SK-N-SH (cell line): ENCODE results near the gene ACTN2. TPM values are rescaled to one million over a fixed set of nuclear protein-coding genes. Genes with fewer than 3 reads are reported as not detected.

Experiments
- CTCF ChIA-PET: fragments of 300-600, 350-600 bp; formaldehyde crosslinking; extraction: SDS; loops from one replicate; lab custom pipeline; 2021; lab: Yijun Ruan, JAX
- POLR2A ChIA-PET: fragments of 350-600 bp; sonication (Branson Sonifier 250); formaldehyde crosslinking; extraction: SDS; loops from one replicate; lab custom pipeline; 2020; ENCODE audit warnings: antibody characterized with exemption, inconsistent platforms; lab: Yijun Ruan, JAX
- DNase-seq: peaks from one replicate; pipeline ENCODE4 v3.0.0; 2012
- H2AFZ ChIP-seq: fragments of 200-600 bp; sonication (generic); 2 replicates; pipeline ENCODE4 v1.8.1; 2016; ENCODE audit warnings: antibody characterized with exemption, mild to moderate bottlenecking, low read depth
- H3F3A ChIP-seq: fragments of 200-600 bp; sonication (generic); replicated peaks from 2 replicates; pipeline ENCODE3; 2016; ENCODE audit warnings: antibody characterized with exemption, mild to moderate bottlenecking; ENCODE audit not compliant: insufficient read depth
- H3K27ac ChIP-seq, 2 experiments: fragments of 200-500 bp in 1 of 2; fragments of 200-600 bp in 1 of 2; sonication (Bioruptor generic) in 1 of 2; sonication (generic), shearing (Covaris generic) in 1 of 2; 2 replicates each; pipeline versions ENCODE4 v1.5.1 to v1.6.1; 2014 to 2016; ENCODE audit warnings: low read depth in 2 of 2, inconsistent platforms in 1 of 2, low read length in 1 of 2, mild to moderate bottlenecking in 1 of 2, mixed read lengths in 1 of 2
- H3K27me3 ChIP-seq: fragments of 200-600 bp; sonication (generic), shearing (Covaris generic); 2 replicates; pipeline ENCODE4 v1.6.1; 2016; ENCODE audit warnings: mixed run types; ENCODE audit not compliant: insufficient read depth
- H3K36me3 ChIP-seq, 2 experiments: fragments of 200-500 bp in 1 of 2; fragments of 200-600 bp in 1 of 2; sonication (Bioruptor generic) in 1 of 2; sonication (generic) in 1 of 2; replicated peaks in 1 of 2; 2 replicates each; pipeline versions ENCODE3 to v1.5.1; 2014 to 2016; ENCODE audit warnings: low read length in 1 of 2, mild to moderate bottlenecking in 1 of 2; ENCODE audit not compliant: insufficient read depth in 2 of 2, control insufficient read depth in 1 of 2
- H3K4me1 ChIP-seq, 2 experiments: fragments of 200-500 bp in 1 of 2; fragments of 200-600 bp in 1 of 2; sonication (Bioruptor generic) in 1 of 2; sonication (generic), shearing (Covaris generic) in 1 of 2; 2 replicates each; pipeline versions ENCODE4 v1.5.1 to v1.6.1; 2014 to 2016; ENCODE audit warnings: low read depth in 1 of 2, low read length in 1 of 2, mixed run types in 1 of 2; ENCODE audit not compliant: insufficient read depth in 2 of 2, control insufficient read depth in 1 of 2
- H3K4me2 ChIP-seq: fragments of 200-600 bp; sonication (generic), shearing (Covaris generic); 2 replicates; pipeline ENCODE4 v1.6.1; 2017; ENCODE audit warnings: mixed run types
- H3K4me3 ChIP-seq, 2 experiments: fragments of 200-500 bp in 1 of 2; fragments of 200-600 bp in 1 of 2; sonication (Bioruptor generic) in 1 of 2; sonication (generic), shearing (Covaris generic) in 1 of 2; 2 replicates each; pipeline versions ENCODE4 v1.5.1 to v1.8.1; 2014 to 2016; ENCODE audit warnings: low read depth in 2 of 2, inconsistent platforms in 1 of 2, low read length in 1 of 2, mild to moderate bottlenecking in 1 of 2, mixed read lengths in 1 of 2, moderate library complexity in 1 of 2
- H3K79me2 ChIP-seq: fragments of 200-600 bp; sonication (generic); 2 replicates; pipeline ENCODE4 v1.8.1; 2017; ENCODE audit warnings: mild to moderate bottlenecking; ENCODE audit not compliant: insufficient read depth
- H3K9ac ChIP-seq: fragments of 200-600 bp; sonication (generic); 2 replicates; pipeline ENCODE4 v1.6.1; 2017; ENCODE audit warnings: mixed run types
- H3K9me2 ChIP-seq: fragments of 200-600 bp; sonication (generic); 2 replicates; pipeline ENCODE4 v1.6.1; 2017; ENCODE audit warnings: mixed run types
- H3K9me3 ChIP-seq: fragments of 200-600 bp; sonication (generic); 2 replicates; pipeline ENCODE4 v1.6.1; 2017; ENCODE audit warnings: mixed run types, mild to moderate bottlenecking, moderate library complexity
- H4K20me1 ChIP-seq: fragments of 200-600 bp; sonication (generic); 2 replicates; pipeline ENCODE4 v1.6.1; 2017; ENCODE audit warnings: mild to moderate bottlenecking, mixed run types; ENCODE audit not compliant: insufficient read depth
- CHD2 ChIP-seq: fragments of 150-350 bp; IDR thresholded peaks from 2 replicates; pipeline ENCODE4 v1.6.1; 2018; ENCODE audit warnings: low read length; ENCODE audit not compliant: partially characterized antibody
- CTCF ChIP-seq: fragments of 200-600 bp; sonication (generic); IDR thresholded peaks from 2 replicates; pipeline ENCODE4 v1.6.1; 2017; ENCODE audit warnings: antibody characterized with exemption, mild to moderate bottlenecking, moderate library complexity
- ELF1 ChIP-seq: IDR thresholded peaks from 2 replicates; pipeline ENCODE4 v1.4.0; 2012
- EP300 ChIP-seq, 2 experiments: IDR thresholded peaks; 2 replicates each; pipeline versions ENCODE4 v1.4.0 to v1.6.1; 2012; ENCODE audit warnings: borderline replicate concordance in 1 of 2, low read depth in 1 of 2, low read length in 1 of 2
- EZH2phosphoT487 ChIP-seq: fragments of 200-600 bp; sonication (generic); IDR thresholded peaks from 2 replicates; pipeline ENCODE4 v1.6.1; 2017; ENCODE audit warnings: low read depth, mixed run types, mild to moderate bottlenecking, antibody characterized with exemption, moderate library complexity, borderline replicate concordance
- FOXM1 ChIP-seq: IDR thresholded peaks from 2 replicates; pipeline ENCODE4 v1.4.0; 2012; ENCODE audit warnings: low read depth, mild to moderate bottlenecking
- GABPA ChIP-seq: IDR thresholded peaks from 2 replicates; pipeline ENCODE4 v1.4.0; 2012; ENCODE audit warnings: low read depth, mild to moderate bottlenecking
- GATA2 ChIP-seq: sonication (generic); formaldehyde crosslinking; IDR thresholded peaks from 2 replicates; pipeline ENCODE4 v1.5.0; 2020; ENCODE audit warnings: mild to moderate bottlenecking, missing genetic modification reagents
- MEF2A ChIP-seq: IDR thresholded peaks from 2 replicates; pipeline ENCODE4 v1.4.0; 2012; ENCODE audit warnings: low read depth, borderline replicate concordance
- MXI1 ChIP-seq: IDR thresholded peaks from 2 replicates; pipeline ENCODE4 v1.6.1; 2012; ENCODE audit warnings: mild to moderate bottlenecking, low read depth, low read length, improper control_type of control experiment
- NFIC ChIP-seq: IDR thresholded peaks from 2 replicates; pipeline ENCODE4 v1.4.0; 2012; ENCODE audit warnings: borderline replicate concordance
- RAD21 ChIP-seq: IDR thresholded peaks from 2 replicates; pipeline ENCODE4 v1.6.1; 2012; ENCODE audit warnings: mild to moderate bottlenecking, low read length
- RXRA ChIP-seq: IDR thresholded peaks from 2 replicates; pipeline ENCODE4 v1.4.0; 2012; ENCODE audit warnings: low read depth, mild to moderate bottlenecking, borderline replicate concordance
- SIN3A ChIP-seq: IDR thresholded peaks from 2 replicates; pipeline ENCODE4 v1.6.1; 2012; ENCODE audit warnings: low read depth, mild to moderate bottlenecking, low read length, moderate library complexity, borderline replicate concordance
- SMC3 ChIP-seq: IDR thresholded peaks from 2 replicates; pipeline ENCODE4 v1.6.1; 2012; ENCODE audit warnings: low read depth, low read length, improper control_type of control experiment
- TAF1 ChIP-seq: IDR thresholded peaks from 2 replicates; pipeline ENCODE4 v1.6.1; 2012; ENCODE audit warnings: low read depth, mild to moderate bottlenecking, low read length, moderate library complexity, borderline replicate concordance
- TEAD4 ChIP-seq: IDR thresholded peaks from 2 replicates; pipeline ENCODE4 v1.4.0; 2012; ENCODE audit warnings: mild to moderate bottlenecking, borderline replicate concordance; ENCODE audit not compliant: insufficient read depth
- WGBS: methylation state at CpG from one replicate; pipeline ENCODE4 v1.1.6; 2017; ENCODE audit warnings: low lambda C conversion rate; 5-methylcytosine and 5-hydroxymethylcytosine counted together
- polyA plus RNA-seq, 3 experiments: library from polyadenylated mRNA; depleted of rRNA; stranded (reverse); fragments of >200 nt; gene quantifications; 2 replicates each; pipeline ENCODE4 v1.2.3, GENCODE V29; 2012
- TF ChIP-seq, protein P1 (sequence below): IDR thresholded peaks from 2 replicates; pipeline ENCODE4 v1.6.1; 2012; ENCODE audit warnings: mild to moderate bottlenecking, low read depth, low read length, moderate library complexity

Gene ACTN2
- polyA plus RNA-seq, 1 of the 3 experiments (the other 2 are of a cell fraction): 0.15 TPM

DNA sequence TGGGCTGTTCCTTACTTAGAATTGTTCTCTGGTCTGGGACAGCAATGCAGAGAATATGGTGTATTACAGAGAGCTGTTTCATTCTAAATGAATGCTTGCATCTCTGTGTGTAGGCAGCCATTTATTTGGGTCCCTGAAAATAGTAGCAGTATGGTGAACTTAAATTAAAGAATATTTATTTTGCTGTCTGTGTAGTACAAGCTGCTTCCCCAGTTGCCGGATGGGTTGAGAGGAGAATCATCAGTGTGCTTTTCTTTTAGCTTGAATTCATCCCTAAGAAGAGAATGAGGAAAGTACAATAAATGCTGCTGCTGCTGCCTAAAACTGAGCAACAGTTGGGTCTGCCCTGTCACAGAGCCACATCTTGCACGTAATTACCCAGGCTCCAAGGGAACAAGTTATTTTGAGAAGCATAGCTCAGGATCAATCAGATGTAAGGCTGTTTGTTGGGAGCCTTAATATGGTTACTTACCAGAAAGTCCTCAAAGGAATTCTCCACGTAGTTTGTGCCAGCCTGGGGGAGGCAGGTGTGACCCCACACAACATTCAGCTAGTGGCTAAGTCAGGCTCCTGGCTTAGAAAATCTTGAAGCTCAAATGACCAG, 16.6 kb downstream of the ACTN2 start:
- DNase-seq: no peak
- H3K4me2 ChIP-seq: no peak overlapping the region
- H3F3A ChIP-seq: no peaks in the 10 kb centered on the region
- 34% methylated on average over 3 of the region's 3 CpGs for WGBS
- H3K9me3 ChIP-seq: no peaks in the 10 kb centered on the region
- no peak overlapping the region for H3K4me3 ChIP-seq
- no peaks in the 10 kb centered on the region for H3K27me3 ChIP-seq
- peaks cover 7 to 8% of the 10 kb centered on the region in 2 experiments; a peak in 3 of 4 replicates for H3K4me1 ChIP-seq
- POLR2A ChIA-PET: no interaction called here
- TF ChIP-seq NFIC (no peak), FOXM1 (no peak), CTCF (no peak), EP300 (IDR thresholded peaks at IDR 0.05; ENCODE audit: borderline replicate concordance in 1 of 2, low read depth in 1 of 2, low read length in 1 of 2) (no peak), CHD2 (no peak), GABPA (no peak), SIN3A (no peak), GATA2 (CRISPR knock-in tag) (no peak), ELF1 (no peak), TAF1 (no peak), MXI1 (no peak), EZH2phosphoT487 (no peak), RAD21 (no peak), RXRA (no peak), SMC3 (no peak), MEF2A (no peak), TEAD4 (no peak)
- TF ChIP-seq, protein P1, sequence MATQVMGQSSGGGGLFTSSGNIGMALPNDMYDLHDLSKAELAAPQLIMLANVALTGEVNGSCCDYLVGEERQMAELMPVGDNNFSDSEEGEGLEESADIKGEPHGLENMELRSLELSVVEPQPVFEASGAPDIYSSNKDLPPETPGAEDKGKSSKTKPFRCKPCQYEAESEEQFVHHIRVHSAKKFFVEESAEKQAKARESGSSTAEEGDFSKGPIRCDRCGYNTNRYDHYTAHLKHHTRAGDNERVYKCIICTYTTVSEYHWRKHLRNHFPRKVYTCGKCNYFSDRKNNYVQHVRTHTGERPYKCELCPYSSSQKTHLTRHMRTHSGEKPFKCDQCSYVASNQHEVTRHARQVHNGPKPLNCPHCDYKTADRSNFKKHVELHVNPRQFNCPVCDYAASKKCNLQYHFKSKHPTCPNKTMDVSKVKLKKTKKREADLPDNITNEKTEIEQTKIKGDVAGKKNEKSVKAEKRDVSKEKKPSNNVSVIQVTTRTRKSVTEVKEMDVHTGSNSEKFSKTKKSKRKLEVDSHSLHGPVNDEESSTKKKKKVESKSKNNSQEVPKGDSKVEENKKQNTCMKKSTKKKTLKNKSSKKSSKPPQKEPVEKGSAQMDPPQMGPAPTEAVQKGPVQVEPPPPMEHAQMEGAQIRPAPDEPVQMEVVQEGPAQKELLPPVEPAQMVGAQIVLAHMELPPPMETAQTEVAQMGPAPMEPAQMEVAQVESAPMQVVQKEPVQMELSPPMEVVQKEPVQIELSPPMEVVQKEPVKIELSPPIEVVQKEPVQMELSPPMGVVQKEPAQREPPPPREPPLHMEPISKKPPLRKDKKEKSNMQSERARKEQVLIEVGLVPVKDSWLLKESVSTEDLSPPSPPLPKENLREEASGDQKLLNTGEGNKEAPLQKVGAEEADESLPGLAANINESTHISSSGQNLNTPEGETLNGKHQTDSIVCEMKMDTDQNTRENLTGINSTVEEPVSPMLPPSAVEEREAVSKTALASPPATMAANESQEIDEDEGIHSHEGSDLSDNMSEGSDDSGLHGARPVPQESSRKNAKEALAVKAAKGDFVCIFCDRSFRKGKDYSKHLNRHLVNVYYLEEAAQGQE: no peak
- H3K27ac ChIP-seq: no peak overlapping the region
- H3K36me3 ChIP-seq: no peaks in the 10 kb centered on the region
- CTCF ChIA-PET: interaction anchor here (1.2 to 1.8 kb wide), 3 partner anchors 9 to 94 kb away, joined by 3 to 6 read pairs (median 4); no protein-coding TSS in a partner anchor
- H3K9me2 ChIP-seq: no peaks in the 10 kb centered on the region
- no peak overlapping the region for H3K9ac ChIP-seq
- H3K79me2 ChIP-seq: no peaks in the 10 kb centered on the region
- H2AFZ ChIP-seq: no peak overlapping the region
- no peaks in the 10 kb centered on the region for H4K20me1 ChIP-seq
